ENCODE measurements around the gene DNAH17.

DNAH17 gene

GRCh38 chr17:78601577-78602190 is 24.5 kb upstream of the DNAH17 start:
- DNase-seq = no peak

- peak; percentile 23 for DNase-seq
Measured at GRCh38 chr17:78600181-78600721, 23.1 kb upstream of the DNAH17 start.

GRCh38 chr17:78599419-78599818 is 22.2 kb upstream of the DNAH17 start:
- DNase-seq = no peak

- DNase-seq = no peak
Measured at GRCh38 chr17:78598013-78598471, 20.8 kb upstream of the DNAH17 start.

- DNase-seq = no peak
Measured at GRCh38 chr17:78596871-78597764, 19.9 kb upstream of the DNAH17 start.

GRCh38 chr17:78595135-78595810 is 18.1 kb upstream of the DNAH17 start:
- no peak for DNase-seq

- DNase-seq = no peak
Measured at GRCh38 chr17:78592991-78593329, 15.8 kb upstream of the DNAH17 start.

- no peak for DNase-seq
Measured at GRCh38 chr17:78591263-78591671, 14.1 kb upstream of the DNAH17 start.

- no peak for DNase-seq
Measured at GRCh38 chr17:78589885-78590284, 12.7 kb upstream of the DNAH17 start.

- no peak for DNase-seq
Measured at GRCh38 chr17:78589031-78589675, 12.0 kb upstream of the DNAH17 start.

GRCh38 chr17:78588258-78589030 is 11.2 kb upstream of the DNAH17 start:
- no peak for DNase-seq

- DNase-seq = no peak
Measured at GRCh38 chr17:78585006-78585630, 7.9 kb upstream of the DNAH17 start.

- DNase-seq = no peak
Measured at GRCh38 chr17:78583091-78583490, 5.9 kb upstream of the DNAH17 start.

GRCh38 chr17:78581304-78581703 is 4.1 kb upstream of the DNAH17 start:
- no peak for DNase-seq

- DNase-seq = no peak
Measured at GRCh38 chr17:78580277-78580804, 3.1 kb upstream of the DNAH17 start.

GRCh38 chr17:78576389-78577112 is 645 bp downstream of the DNAH17 start:
- DNase-seq = no peak

GRCh38 chr17:78575899-78576298 is 1.3 kb downstream of the DNAH17 start:
- DNase-seq = no peak

GRCh38 chr17:78575340-78575739 is 1.9 kb downstream of the DNAH17 start:
- DNase-seq = no peak

- peak; percentile 50 for DNase-seq
Measured at GRCh38 chr17:78573955-78574354, 3.2 kb downstream of the DNAH17 start.
